K562 treated with DMSO at 1 percent for 4 hours (cell line): ENCODE data around the gene CYFIP2. TPM values are rescaled to one million over a fixed set of nuclear protein-coding genes. Genes with fewer than 3 reads are reported as not detected.

Source experiments
- total RNA-seq: library from RNA; unstranded; fragments of 300-600 nt; gene quantifications from 2 replicates; pipeline ENCODE4 v1.2.3, GENCODE V29; 2022; ENCODE audit not compliant: insufficient read depth

CYFIP2 gene
- total RNA-seq = 9.7 and 17.0 TPM in 2 replicates

GRCh38 chr5:157265714-157266285 is at the start of gene CYFIP2:
Gene CYFIP2, plus strand, starts transcription at chr5:157266123. Its CDS starts 19,239 bp downstream, at chr5:157285362.

Other genes with a start within 250 kb of the CYFIP2 start
- not detected in 2 replicates for gene HAVCR1, start 207.0 kb upstream of the CYFIP2 start, total RNA-seq
- not detected in 2 replicates for gene HAVCR2, start 157.1 kb upstream of the CYFIP2 start, total RNA-seq
- gene MED7, start 123.3 kb upstream of the CYFIP2 start, total RNA-seq = 1.8 and 2.9 TPM in 2 replicates
- gene GARIN3, start 99.9 kb upstream of the CYFIP2 start, total RNA-seq = not detected in 2 replicates
- not detected in 2 replicates for gene ITK, start 85.3 kb upstream of the CYFIP2 start, total RNA-seq
- not detected in 2 replicates for gene NIPAL4, start 194.1 kb downstream of the CYFIP2 start, total RNA-seq